Lower leg skin (tissue), 3 donors: ENCODE measurements around the gene RPS28.

Experiments used
- POLR2A ChIP-seq, 2 donors: fragments of 450-650 bp; IDR thresholded peaks; one replicate each; pipeline ENCODE4 v1.6.1; 2016 to 2017; ENCODE audit warnings: antibody characterized with exemption in 2 of 2, mild to moderate bottlenecking in 1 of 2, moderate library complexity in 1 of 2
- TF ChIP-seq, protein P1 (sequence below), 3 donors: fragments of 450-650 bp; IDR thresholded peaks; one replicate each; pipeline ENCODE4 v1.5.1; 2016; ENCODE audit warnings: antibody characterized with exemption in 3 of 3, mild to moderate bottlenecking in 3 of 3, moderate library complexity in 2 of 3

GRCh38 chr19:8319807-8320520 lies 1.3 kb upstream of the RPS28 start:
- TF ChIP-seq, protein P1, sequence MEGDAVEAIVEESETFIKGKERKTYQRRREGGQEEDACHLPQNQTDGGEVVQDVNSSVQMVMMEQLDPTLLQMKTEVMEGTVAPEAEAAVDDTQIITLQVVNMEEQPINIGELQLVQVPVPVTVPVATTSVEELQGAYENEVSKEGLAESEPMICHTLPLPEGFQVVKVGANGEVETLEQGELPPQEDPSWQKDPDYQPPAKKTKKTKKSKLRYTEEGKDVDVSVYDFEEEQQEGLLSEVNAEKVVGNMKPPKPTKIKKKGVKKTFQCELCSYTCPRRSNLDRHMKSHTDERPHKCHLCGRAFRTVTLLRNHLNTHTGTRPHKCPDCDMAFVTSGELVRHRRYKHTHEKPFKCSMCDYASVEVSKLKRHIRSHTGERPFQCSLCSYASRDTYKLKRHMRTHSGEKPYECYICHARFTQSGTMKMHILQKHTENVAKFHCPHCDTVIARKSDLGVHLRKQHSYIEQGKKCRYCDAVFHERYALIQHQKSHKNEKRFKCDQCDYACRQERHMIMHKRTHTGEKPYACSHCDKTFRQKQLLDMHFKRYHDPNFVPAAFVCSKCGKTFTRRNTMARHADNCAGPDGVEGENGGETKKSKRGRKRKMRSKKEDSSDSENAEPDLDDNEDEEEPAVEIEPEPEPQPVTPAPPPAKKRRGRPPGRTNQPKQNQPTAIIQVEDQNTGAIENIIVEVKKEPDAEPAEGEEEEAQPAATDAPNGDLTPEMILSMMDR (IDR thresholded peaks at IDR 0.05) = no peak
- no peak for TF ChIP-seq POLR2A (IDR thresholded peaks at IDR 0.05)
